Esophagus muscularis mucosa (tissue), 4 donors: Measurements from ENCODE around the gene CDC20B.

Experiments used
- CTCF ChIP-seq, 3 experiments: fragments of 200-600 bp in 2 of 3; fragments of 450-650 bp in 1 of 3; sonication (generic) in 2 of 3; IDR thresholded peaks; one replicate each; pipeline ENCODE4 v1.5.1; 2017 to 2019; ENCODE audit warnings: antibody characterized with exemption in 3 of 3, mild to moderate bottlenecking in 2 of 3, moderate library complexity in 1 of 3
- EP300 ChIP-seq: sonication (generic); formaldehyde crosslinking; IDR thresholded peaks from one replicate; pipeline ENCODE4 v1.6.1; 2017; ENCODE audit warnings: antibody characterized with exemption
- POLR2A ChIP-seq: fragments of 450-650 bp; IDR thresholded peaks from one replicate; pipeline ENCODE4 v1.6.1; 2017; ENCODE audit warnings: antibody characterized with exemption, moderate library complexity, mild to moderate bottlenecking, low read depth
- POLR2AphosphoS5 ChIP-seq, 2 donors: sonication (generic); formaldehyde crosslinking; IDR thresholded peaks; one replicate each; pipeline ENCODE4 v1.6.1; 2017; ENCODE audit warnings: antibody characterized with exemption in 2 of 2

- TF ChIP-seq CTCF (IDR thresholded peaks at IDR 0.05) (no peak), POLR2AphosphoS5 (IDR thresholded peaks at IDR 0.05) (no peak), POLR2A (no peak), EP300 (no peak)
Measured at GRCh38 chr5:55211184-55211874, 38.4 kb upstream of the CDC20B start.
